AG08396 (cell line): ENCODE results near the gene KCNS3.
"Not testable (repeated sequence)": the region's sequence is repeated elsewhere in the genome, so short reads cannot be mapped to it uniquely, and the experiment has no call there.

Source experiments
- DNase-seq: peaks from one replicate; pipeline ENCODE4 v3.0.0; 2012; ENCODE audit warnings: low spot score, mixed read lengths

Gene KCNS3

DNA sequence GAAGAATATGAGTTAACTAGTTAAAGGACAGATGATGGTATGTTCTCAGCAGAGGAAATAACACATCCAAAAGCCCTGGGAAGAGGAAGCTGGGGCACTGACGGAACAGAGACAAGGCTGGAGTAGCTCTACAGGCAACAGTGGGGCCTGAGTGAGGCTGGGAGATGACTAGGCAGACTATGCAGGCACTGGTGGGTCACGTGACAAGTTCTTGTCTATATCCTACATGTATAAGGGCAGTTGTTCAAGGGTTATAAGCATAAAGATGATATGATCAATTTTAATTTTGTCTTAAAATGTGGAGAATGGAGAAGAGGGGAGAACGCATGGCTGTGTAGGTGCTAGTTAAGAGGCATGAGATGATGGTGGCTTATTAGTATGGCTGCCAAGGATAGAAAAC lies 68.6 kb downstream of the KCNS3 start:
- no peak for DNase-seq

DNA sequence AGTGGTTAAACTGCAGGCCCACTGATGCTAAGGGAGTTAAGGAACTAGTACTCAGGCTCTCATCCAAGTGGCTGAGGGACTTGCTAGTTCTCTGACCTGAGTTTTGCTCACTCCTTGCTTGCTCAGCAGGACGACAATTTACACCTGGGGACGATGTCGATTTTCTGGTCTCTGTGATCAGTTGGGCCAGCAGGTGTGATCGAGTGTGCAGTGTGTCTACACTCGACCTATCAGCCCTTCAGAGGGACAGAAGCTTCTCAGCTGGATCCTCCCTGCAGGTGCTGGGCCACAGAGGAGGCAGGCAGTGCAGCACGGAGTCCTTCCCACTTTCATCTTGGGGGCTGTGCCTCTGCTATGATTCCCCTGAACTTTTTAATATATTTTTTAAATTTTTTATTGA lies 71.5 kb downstream of the KCNS3 start:
- no peak for DNase-seq

DNA sequence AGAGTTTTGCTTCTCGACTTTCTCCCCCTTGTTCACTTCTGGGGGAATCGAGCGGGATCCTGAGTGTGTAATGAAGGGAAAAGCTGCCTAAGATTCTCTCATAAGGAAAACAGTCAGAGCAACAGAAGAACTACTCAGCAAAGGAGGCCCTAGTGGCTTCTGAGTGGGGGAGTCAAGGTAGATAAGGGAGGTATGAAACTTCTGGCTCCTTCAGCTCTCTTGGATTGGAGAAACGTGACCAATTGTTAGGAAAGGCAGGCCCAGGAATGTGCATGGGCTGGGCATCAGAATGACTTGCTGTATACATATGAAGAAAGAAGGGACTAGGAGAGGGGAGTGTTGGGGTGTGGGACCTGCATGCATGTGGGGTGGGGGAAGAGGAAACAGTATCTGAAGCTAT lies 73.1 kb downstream of the KCNS3 start:
- DNase-seq = no peak

DNA sequence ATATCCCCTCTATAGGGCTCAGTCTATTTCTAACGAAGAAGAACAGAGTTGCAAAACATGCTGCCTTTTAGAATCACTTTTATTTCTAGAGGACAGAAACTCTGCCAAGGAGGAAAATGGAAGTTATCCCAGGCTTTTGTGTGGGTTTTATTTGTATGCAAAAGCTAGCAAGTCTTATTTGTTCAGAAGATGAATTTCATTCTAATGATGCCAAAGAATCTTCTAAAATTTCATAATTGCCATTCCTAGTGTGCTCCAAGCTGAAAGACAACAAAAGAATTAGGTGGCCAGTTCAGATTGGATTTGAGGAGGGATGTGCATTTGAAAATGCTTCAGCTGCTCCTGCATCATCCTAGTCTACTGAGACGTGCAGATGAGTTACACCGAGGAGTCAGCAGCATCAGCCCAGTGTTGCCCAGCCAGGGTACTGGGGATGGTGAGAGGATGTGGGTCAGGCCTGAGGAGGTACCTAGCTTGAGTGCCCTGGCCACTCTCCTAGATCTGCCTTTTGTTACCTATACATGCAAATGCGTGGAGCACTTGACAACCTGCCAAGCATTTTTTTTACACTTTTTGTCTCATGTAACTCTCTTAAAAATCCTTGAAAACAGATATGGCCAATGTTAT lies 80.1 kb downstream of the KCNS3 start:
- DNase-seq = no peak

- DNase-seq = no peak
These were observed 80.9 kb downstream of the KCNS3 start for GRCh38 chr2:17959356-17959755.

DNA sequence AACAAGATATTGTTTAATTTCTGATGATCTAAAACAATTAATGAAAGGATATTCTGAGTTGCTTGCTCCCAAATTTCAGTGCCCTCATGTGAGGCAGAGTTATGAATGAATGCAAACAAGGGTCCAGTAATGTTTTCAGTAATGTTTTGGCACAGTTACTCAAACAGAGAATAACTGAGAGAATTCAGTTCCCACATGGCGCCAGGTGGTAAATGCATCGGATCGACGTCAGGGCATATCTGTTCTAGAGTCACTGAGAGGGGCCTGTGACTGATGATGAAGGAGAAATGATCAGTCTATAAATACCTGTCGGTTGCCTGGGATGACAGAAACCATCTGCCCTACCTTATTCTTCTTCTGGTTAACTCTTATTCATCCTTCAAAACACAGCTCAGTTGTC lies 81.4 kb downstream of the KCNS3 start:
- no peak for DNase-seq

DNA sequence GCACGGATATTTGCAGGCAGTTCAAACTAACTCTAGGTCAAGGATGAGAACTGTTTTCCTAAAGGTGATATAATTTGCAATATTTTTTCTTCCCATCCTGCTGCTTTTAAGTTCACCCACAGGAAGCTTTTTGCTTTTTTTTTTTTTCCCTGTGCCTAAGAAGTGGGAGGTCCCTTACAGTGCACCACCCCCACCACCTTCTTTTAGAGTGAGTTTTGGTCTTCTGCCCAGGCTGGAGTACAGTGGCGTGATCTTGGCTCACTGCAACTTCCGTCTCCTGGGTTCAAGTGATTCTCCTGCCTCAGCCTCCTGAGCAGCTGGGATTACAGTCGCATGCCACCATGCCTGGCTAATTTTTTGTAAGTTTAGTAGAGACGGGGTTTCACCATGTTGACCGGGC lies 82.5 kb downstream of the KCNS3 start:
- no peak for DNase-seq

DNA sequence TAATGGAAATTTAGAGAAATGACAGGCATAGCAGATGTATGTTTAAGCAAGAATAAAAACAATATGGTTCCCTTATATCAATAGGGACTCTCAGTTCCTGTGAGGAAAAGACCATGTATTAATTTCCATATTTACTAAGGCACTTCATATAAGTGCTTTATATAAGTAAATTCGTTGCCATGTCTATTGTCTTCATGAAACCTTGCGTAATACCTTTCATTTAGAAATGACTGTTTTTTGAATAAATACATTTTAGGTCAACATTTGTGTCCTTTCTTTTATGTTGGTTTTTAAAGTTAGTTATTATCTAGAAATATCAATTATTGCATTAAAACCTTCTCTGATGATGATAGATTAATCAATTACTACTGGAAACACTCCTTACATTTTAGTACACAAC lies 83.3 kb downstream of the KCNS3 start:
- no peak for DNase-seq

GRCh38 chr2:17962876-17963275 lies 84.4 kb downstream of the KCNS3 start:
- no peak for DNase-seq

- not testable (repeated sequence) for DNase-seq
These were observed 85.1 kb downstream of the KCNS3 start for GRCh38 chr2:17963571-17963970.

DNA sequence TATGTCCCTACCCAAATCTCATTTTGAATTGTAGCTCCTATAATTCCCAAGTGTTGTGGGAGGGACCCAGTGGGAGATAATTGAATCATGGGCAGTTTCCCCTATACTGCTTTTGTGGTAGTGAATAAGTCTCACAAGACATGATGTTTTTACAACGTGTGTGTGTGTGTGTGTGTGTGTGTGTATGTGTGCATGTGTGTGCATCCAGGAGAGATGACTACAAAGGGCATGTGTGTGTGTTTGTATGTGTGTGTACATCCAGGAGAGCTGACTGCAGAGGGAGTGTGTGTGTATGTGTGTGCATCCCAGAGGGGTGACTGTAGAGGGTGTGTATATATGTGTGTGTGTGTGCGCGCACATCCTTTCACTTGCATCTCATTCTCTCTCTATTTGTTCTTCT lies 86.7 kb downstream of the KCNS3 start:
- no peak for DNase-seq

DNA sequence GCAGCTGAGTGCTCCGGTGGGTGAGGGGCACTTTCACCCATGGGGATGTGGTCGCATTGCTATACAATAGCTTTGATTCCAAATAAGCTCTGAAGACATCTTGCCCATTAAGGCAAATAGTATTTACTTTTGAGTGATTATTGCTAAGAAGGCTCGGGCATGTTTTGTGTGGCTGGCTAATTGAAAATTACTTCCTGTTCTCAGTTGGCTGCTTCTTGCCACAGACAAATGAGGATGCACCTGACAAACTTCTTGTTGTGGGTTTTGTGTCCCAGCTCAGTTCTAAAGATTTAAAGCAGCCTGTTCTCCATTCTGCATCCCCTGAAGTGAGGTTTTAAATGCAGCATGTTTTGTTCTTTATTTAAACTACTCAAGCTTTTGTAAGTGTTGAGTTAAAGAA lies 88.3 kb downstream of the KCNS3 start:
- no peak for DNase-seq

GRCh38 chr2:17969661-17970060 lies 91.2 kb downstream of the KCNS3 start:
- peak; percentile 18 for DNase-seq

- DNase-seq = no peak
These were observed 93.2 kb downstream of the KCNS3 start for GRCh38 chr2:17971531-17972125.

GRCh38 chr2:17972991-17973390 lies 94.5 kb downstream of the KCNS3 start:
- no peak for DNase-seq

GRCh38 chr2:17975401-17975800 lies 96.9 kb downstream of the KCNS3 start:
- no peak for DNase-seq

GRCh38 chr2:17976871-17977746 lies 98.6 kb downstream of the KCNS3 start:
- peak; percentile 87 for DNase-seq

DNA sequence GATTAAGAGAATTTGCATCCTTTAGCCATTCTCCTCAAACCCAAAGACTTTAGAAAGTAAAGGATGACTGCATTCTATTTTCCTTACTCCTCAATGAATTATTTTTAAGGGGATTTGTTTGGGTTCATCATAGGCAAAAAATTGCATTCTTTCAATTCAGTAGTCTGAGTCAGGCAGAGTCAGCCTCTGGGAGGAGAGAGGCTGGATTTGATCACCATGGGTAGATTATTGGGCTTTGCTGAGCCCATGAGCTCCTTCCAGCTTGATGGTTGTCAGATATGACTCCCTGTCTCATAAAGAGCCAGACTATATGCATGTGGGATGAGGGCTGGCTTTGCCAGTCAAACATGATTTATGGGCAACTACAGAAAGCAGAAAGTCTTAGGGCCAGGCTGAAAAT lies 101.2 kb downstream of the KCNS3 start:
- DNase-seq = peak; percentile 60

DNA sequence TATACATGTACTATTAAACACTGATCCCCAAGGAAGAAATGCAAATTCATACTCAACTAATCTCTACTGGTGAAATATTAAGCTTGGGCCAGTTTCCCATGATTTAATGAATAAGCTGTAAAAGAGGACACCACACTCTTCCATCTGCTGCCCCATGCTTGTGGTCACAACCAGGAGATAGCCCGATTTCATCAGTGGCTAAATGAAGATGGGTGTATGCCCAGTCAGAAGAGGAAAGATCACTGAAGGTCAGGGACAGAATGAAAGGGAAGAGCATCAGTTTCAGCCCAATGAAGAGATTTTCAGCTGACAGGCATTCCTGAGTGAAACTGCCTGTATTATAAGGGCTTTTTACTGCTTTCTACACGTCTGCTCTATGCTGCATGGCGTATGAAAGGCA lies 103.5 kb downstream of the KCNS3 start:
- no peak for DNase-seq
